Pulmonary artery endothelial cell (primary cell): ENCODE results near the gene S100A10. TPM values are rescaled to one million over a fixed set of nuclear protein-coding genes. Genes with fewer than 3 reads are reported as not detected.

Experiments
- DNase-seq: peaks from one replicate; pipeline ENCODE4 v3.0.0-alpha.2; 2011; ENCODE audit warnings: low read depth, low spot score
- total RNA-seq: library from RNA; depleted of rRNA; stranded (reverse); fragments of >200 nt; gene quantifications from 2 replicates; pipeline ENCODE4 v1.2.3, GENCODE V29; 2014

Gene S100A10
- total RNA-seq, 1 donor from 2014 or later = 182 TPM

DNA sequence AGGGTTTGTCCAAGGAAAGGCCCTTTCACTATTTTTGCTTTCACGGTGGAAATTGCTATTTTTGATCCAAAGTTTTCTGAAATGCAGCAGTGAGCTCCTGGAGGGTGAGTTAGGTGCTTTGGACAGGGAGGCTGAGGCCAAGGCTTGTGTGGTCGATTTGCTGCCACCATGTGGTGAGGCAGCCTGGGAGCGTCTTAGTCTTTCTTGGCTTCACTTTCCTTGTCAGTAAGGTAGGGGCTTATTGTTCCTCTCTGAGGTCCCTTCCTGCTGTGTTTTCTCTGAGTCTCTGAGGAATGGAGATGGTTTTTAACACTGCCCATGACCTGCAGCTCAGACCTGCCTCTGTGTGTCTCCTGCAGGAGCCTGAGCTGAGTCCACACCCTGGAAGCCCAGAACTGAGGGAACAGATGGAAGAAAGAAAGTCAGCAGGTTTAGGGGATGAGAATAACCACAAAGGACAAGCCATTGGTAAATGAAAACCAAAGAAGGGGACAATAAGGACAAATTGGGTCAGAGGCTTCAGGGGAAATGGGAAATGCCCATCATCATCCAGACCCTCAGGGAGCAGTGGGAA lies 20.1 kb upstream of the S100A10 start:
- DNase-seq = no peak

- DNase-seq = no peak
Measured at GRCh38 chr1:152009691-152010090, 16.0 kb upstream of the S100A10 start.

GRCh38 chr1:152007047-152007446 lies 13.4 kb upstream of the S100A10 start:
- DNase-seq = no peak

DNA sequence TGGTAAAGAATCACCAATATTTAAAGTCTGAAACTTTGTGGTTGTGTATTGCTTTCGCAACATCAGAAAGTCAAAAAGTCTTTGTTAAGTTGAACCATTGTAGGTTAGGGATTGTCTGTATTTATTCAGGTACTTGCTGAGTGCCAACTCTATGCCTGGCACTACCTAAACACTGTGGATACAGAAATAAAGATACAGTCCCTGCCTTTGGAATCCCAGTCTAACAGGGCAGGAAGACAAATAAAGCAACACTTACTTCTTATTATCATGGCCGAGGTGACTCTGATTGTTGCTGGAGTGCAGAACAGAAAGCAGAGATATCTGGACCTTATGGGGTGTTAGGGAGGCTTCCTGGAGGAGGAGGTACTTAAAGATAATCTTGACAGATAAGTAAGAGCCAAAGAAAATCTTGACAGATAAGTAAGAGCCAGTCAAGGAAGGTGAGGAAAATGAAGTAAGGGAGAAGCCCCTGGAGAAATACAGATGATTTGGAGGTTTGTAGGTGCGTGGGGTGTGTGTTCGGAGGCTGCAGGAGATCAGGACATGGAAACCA lies 11.8 kb upstream of the S100A10 start:
- DNase-seq = no peak

DNA sequence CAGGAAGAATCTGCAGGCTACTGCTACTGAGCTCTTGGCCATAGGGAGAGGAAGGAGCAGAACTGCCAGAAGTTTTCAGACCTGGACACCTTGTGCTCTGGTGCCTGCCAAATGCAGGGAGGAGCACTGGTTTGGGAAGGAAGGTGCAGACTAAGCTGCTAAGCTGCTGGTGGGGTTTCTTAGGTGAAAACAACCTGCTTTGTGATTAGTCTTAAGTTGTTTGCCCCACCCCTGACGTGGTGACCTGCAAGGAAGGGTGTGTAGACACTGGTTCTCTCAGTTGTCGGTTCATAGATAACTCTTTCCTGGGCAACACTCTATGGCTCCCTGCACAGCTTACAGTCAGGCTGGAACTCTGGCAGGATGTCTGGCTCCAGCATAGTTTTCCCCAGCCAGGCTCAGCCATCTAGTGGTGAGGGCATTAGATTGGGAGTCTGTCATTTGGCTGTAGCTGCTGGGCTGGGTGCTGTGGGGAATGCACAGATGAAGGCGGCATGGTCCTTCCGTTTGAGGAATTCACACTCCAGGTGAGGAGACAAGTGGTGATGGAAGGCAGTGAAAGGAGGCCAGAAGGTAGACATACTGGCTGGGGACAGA lies 10.3 kb upstream of the S100A10 start:
- no peak for DNase-seq

GRCh38 chr1:152002960-152003359 lies 9.3 kb upstream of the S100A10 start:
- DNase-seq = no peak

- peak; percentile 69 for DNase-seq
Measured at GRCh38 chr1:152001631-152002584, 8.2 kb upstream of the S100A10 start.

DNA sequence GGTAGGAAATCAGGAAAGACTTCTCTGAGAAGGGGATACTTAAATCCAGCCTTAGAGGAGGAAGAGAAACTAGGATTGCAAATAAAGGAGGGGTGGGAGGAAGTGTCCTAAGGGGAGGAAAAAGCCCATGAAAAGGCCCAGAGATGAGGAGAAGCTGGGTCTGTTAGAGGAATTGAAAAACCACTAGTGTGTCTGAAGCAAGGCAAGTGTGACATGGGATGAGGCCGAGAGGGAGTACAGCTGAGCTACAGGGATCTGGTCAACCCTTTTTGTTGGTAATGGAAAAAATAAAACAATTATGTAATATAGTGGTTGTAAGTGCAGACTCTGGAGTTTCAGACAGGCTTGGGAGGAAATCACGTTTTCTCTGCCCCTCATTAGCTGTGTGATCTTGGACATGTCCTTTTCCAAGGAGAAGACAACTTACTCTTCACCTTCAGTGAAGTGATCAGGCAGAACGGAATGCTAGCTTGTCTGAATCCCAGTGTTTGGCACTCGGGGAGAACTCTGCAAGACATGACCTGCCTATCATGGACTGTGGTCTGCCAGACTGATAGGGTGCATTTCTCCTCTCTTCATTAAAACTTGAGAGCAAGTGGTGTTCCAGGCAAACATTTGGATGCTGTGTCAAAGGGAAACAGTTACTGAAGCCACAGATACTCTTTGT lies 7.4 kb upstream of the S100A10 start:
- no peak for DNase-seq

DNA sequence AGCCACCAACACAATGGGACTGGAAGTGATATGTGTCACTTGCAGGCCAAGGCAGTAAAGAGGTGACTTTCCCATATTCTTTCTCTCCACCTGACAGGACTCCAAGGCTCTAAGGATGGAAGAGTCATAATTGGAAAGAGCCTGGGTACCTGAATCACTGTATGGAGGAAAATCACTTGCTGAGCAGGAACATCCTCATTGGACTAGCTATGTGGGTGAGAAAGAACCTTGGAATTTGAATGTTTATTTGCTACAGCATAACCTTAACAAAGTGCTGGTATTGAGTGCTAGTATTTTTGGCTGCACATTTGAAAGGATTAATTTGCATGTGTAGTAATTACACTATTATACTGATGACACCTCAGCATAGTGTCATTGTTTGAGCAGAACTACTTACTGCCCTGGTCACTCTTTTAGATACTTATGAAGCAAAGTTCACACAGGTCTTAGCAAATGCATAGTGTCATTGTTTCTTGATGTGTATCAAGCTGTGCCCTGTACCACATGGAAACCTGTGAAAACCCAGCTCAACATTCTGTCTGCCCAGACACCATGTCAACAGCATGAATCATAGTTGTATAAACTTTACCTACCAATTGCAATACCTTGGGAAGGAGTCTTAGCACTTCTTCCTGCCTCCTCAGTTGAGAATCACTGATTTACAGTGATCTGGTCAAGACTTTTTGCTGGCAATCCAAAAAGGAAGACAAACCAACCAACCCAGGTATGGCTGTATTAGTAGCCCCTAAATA lies 5.1 kb upstream of the S100A10 start:
- DNase-seq = no peak

DNA sequence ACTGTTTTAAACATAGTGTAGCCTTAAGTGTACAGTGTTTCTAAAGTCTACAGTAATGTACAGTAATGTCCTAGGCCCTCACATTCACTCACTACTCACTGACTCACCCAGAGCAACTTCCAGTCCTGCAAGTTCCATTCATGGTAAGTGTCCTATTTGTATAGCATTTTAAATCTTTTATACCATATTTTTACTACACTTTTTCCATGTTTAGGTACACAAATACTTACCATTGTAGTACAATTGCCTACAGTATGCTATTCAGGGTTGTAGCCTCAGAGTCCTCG lies 3.6 kb upstream of the S100A10 start:
- DNase-seq = no peak

GRCh38 chr1:151995774-151996173 lies 2.1 kb upstream of the S100A10 start:
- DNase-seq = no peak

DNA sequence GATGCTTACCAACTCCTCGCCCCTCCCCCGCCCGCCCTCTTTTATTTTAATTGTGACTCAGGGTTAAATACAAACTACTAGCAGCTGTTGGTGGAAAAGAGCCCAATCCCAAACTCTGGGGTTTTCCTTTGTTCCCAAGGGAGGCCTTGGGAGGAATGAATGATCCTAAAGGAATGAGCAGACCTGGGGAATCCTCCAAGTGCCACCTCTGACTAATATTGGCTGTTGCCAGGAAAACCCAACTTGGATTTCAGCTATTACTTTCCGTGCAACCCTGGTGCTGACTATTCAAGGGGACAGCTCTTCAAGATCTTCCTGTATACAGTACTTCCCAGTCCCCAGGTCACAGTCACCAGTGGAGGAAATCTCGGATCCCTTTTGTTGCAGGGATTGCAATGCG lies 1.3 kb upstream of the S100A10 start:
- DNase-seq = no peak

DNA sequence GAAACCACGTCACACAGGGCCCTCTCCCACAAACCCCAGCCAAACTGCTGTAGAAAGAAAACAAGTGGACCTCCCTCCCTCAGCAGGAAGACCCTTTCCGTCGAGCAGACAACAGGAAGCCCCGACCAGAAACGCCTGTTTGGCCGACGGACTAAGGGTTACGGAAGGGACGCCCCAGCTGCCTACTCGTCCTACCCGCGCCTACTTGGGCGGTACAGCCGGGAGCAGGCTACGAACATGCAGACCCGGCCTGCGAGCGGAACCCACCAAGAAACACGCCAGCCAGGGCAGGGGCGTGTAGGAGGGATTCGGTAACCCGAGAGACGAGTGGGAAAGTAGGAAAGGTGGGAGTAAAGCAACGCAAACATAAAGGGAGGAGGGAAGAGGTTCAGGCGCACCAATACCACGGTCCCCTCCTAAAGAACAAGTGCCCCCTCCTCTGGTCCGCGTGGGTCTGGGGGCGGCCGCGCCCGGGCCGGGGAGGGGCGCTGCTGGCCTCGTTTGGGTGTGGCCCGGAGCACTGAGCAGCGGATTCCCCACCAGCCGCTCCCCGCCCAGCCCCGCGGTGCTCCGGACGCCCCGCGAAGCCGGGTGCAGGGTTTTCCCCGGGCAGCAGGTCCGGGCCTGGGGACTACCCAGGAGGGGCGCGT lies 450 bp downstream of the S100A10 start:
- no peak for DNase-seq

GRCh38 chr1:151992303-151993083 lies 1.2 kb downstream of the S100A10 start:
- DNase-seq = no peak

DNA sequence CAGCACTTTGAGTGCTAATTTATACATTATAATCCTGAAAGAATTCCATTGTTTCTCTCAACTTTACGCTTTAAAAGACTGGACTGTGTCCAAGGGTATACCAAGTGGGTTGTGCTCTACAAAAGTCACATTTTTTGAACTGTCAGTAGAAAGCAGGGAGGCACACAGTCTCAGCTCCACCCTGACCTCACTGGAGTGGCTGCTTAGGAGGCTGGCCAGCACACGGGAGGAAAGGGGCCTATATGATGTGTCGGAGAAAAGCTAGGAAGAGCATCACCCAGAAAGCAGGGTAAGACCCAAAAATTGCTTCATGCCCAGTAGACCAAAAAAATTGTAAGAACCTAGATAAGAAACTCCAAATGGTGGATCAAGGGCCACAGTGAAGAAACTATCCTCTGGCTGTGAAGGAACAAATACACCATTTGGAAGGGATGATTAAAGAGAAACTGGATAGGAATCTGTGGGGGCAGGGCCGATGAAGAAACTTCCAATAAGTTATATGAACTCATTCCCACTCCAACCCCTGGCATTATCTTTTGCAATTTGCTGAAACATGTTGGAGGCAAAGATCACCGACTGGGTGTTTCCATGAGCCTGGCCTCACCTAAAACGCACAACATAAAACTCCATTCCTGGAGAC lies 1.9 kb downstream of the S100A10 start:
- no peak for DNase-seq

DNA sequence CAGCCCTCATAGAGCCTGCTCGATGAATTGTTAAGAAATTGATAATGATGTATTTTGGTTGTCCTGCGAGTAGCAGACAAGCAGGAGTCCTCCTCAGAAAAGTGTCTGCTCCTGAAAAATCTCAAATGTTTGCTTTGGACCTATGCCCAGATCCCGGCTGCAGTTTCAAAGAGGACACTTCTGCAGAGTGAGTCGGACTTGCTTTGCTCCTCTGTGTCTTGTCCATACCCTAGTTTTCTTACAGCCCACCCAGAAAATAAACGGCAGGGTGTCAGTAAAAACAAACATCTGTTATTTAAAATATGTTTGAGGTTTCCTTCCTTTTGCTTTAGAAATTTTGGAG lies 2.8 kb downstream of the S100A10 start:
- no peak for DNase-seq

DNA sequence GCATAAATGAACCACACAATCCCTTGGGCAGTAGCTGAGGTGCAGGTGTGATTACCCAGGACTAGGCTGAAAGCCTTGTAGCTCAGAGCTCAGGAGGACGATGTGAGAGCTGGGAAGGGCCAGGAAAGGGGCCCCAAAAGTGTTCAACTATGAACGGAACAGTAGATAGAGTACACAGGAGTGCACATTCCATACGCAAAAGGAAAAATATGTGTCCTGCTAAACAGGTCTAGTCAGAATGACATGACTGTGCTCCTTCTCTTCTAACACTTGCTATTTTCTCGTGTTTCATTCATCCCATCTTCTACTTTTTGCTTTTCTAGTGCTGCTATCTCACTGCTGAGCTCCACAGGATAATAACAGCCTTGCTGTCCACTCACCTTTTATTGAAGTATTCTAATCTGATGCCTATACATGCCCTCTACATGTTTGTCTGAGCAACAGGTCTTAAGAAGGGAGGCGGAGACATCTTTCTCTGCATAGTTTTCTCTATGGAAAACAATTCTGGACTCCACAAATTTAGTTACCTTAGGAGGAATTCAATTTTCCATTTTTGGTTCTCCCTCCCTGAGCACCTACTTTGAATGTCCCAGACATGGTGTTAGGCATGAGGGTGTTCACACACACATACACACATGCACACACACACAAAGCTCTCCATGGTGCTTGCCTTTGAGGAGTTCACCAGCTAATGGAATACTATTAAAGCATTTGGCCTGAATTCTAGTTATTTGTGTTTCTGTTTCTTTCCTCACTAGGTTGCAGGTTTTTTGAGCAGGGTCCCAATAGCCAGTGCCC lies 3.4 kb downstream of the S100A10 start:
- no peak for DNase-seq

DNA sequence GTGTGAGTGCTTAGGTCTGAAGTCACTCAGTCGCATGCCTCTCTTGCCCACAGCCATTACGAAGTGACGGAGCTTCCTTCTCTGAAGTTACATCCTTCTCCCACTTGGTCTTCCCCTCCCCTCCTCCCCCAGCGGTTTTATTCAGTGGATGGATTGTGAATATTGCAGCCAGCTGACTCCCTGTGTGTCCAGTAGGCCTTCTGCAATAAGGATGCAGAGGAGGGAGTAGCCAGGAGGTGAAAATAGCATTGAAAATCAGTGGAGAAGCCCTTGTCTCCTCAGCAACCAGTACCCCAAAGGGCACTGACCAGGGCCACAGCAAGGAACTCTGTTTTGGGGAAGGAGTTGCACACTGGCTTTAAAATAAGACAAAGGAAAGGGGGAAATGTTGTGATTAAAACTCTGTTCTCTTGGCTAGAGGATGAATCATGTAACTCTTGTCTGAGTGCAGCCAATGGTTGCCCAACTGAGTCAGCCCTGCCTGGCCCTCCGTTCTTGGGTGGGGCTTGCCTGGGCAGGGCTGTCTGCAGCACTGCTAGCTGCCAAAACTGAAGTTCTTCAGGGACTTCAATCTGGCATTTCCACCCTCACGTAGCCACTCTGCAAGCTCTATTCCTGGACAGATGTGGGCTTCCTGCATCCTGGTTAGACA lies 4.3 kb downstream of the S100A10 start:
- DNase-seq = no peak
